HTR-8/SVneo (cell line): ENCODE results near the gene CD83.
"Not testable (repeated sequence)": the region's sequence is repeated elsewhere in the genome, so short reads cannot be mapped to it uniquely, and the experiment has no call there.

Experiments used
- DNase-seq: peaks from one replicate; pipeline ENCODE4 v3.0.0; 2011; ENCODE audit warnings: low spot score, mixed read lengths; ENCODE audit not compliant: insufficient read length
- FAIRE-seq: peaks from 2 replicates; lab custom pipeline; 2011; peaks lifted over from hg19 to GRCh38; lab: Jason Lieb, UNC

CD83 gene

GRCh38 chr6:14143305-14143704, 25.7 kb downstream of the CD83 start:
- FAIRE-seq: no peak
- no peak for DNase-seq

GRCh38 chr6:14144678-14145113, 27.1 kb downstream of the CD83 start:
- peak; percentile 85 for FAIRE-seq
- DNase-seq: peak; percentile 88

GRCh38 chr6:14146506-14147096, 29.0 kb downstream of the CD83 start:
- FAIRE-seq (no peak), DNase-seq (no peak)

- no peak for DNase-seq
- FAIRE-seq: no peak
Measured at GRCh38 chr6:14147891-14148290, 30.3 kb downstream of the CD83 start.

GRCh38 chr6:14148471-14148870, 30.9 kb downstream of the CD83 start:
- FAIRE-seq (no peak), DNase-seq (no peak)

GRCh38 chr6:14149053-14149738, 31.6 kb downstream of the CD83 start:
- no peak for FAIRE-seq
- no peak for DNase-seq

- DNase-seq (no peak), FAIRE-seq (no peak)
Measured at GRCh38 chr6:14149739-14150130, 32.2 kb downstream of the CD83 start.

GRCh38 chr6:14151300-14151699, 33.7 kb downstream of the CD83 start:
- not testable (repeated sequence) for FAIRE-seq, DNase-seq

- FAIRE-seq (no peak), DNase-seq (no peak)
Measured at GRCh38 chr6:14151773-14152172, 34.2 kb downstream of the CD83 start.

GRCh38 chr6:14153228-14153627, 35.7 kb downstream of the CD83 start:
- FAIRE-seq (no peak), DNase-seq (no peak)

GRCh38 chr6:14159090-14159489, 41.5 kb downstream of the CD83 start:
- DNase-seq: no peak
- no peak for FAIRE-seq

- FAIRE-seq (no peak), DNase-seq (no peak)
Measured at GRCh38 chr6:14162826-14163225, 45.3 kb downstream of the CD83 start.

- DNase-seq: no peak
Measured at GRCh38 chr6:14165091-14165490, 47.5 kb downstream of the CD83 start.

GRCh38 chr6:14166839-14167238, 49.3 kb downstream of the CD83 start:
- no peak for DNase-seq
- FAIRE-seq: no peak

More at GRCh38 chr6:14165091-14165490, 47.5 kb downstream of the CD83 start:
- no peak for FAIRE-seq

- FAIRE-seq (no peak), DNase-seq (no peak)
Measured at GRCh38 chr6:14170128-14170527, 52.6 kb downstream of the CD83 start.

- FAIRE-seq (no peak), DNase-seq (no peak)
Measured at GRCh38 chr6:14172562-14172961, 55.0 kb downstream of the CD83 start.

- DNase-seq (no peak), FAIRE-seq (no peak)
Measured at GRCh38 chr6:14174226-14174625, 56.7 kb downstream of the CD83 start.

- FAIRE-seq (no peak), DNase-seq (no peak)
Measured at GRCh38 chr6:14174996-14175395, 57.4 kb downstream of the CD83 start.

- DNase-seq (no peak), FAIRE-seq (no peak)
Measured at GRCh38 chr6:14176429-14176828, 58.9 kb downstream of the CD83 start.

- DNase-seq: peak; percentile 27
- FAIRE-seq: no peak
Measured at GRCh38 chr6:14177413-14178082, 60.0 kb downstream of the CD83 start.

GRCh38 chr6:14178083-14178445, 60.5 kb downstream of the CD83 start:
- DNase-seq (peak; percentile 15), FAIRE-seq (no peak)
